ENCODE measurements around the gene SLC35F3. TPM values are rescaled to one million over a fixed set of nuclear protein-coding genes. Genes with fewer than 3 reads are reported as not detected.

SLC35F3 gene
- polyA plus RNA-seq, 3 donors, result 0.42 to 0.75 (median 0.69) TPM

GRCh38 chr1:233909195-233909594 is 4.7 kb downstream of the SLC35F3 start:
- DNase-seq (ENCODE audit: low read depth in 3 of 3, low spot score in 2 of 3), result no peak

- no peak for DNase-seq (ENCODE audit: low read depth in 3 of 3, low spot score in 2 of 3)
Measured at GRCh38 chr1:233912447-233912846, 8.0 kb downstream of the SLC35F3 start.

- no peak for DNase-seq (ENCODE audit: low read depth in 3 of 3, low spot score in 2 of 3)
Measured at GRCh38 chr1:233912909-233913308, 8.4 kb downstream of the SLC35F3 start.

- no peak for DNase-seq (ENCODE audit: low read depth in 3 of 3, low spot score in 2 of 3)
Measured at GRCh38 chr1:233916706-233917105, 12.2 kb downstream of the SLC35F3 start.

GRCh38 chr1:233919786-233920185 is 15.3 kb downstream of the SLC35F3 start:
- no peak for DNase-seq (ENCODE audit: low read depth in 3 of 3, low spot score in 2 of 3)

GRCh38 chr1:233928123-233928522 is 23.6 kb downstream of the SLC35F3 start:
- DNase-seq (ENCODE audit: low read depth in 3 of 3, low spot score in 2 of 3), result no peak

GRCh38 chr1:233933339-233933738 is 28.9 kb downstream of the SLC35F3 start:
- no peak for DNase-seq (ENCODE audit: low read depth in 3 of 3, low spot score in 2 of 3)

- DNase-seq (ENCODE audit: low read depth in 3 of 3, low spot score in 2 of 3), result no peak
Measured at GRCh38 chr1:233935297-233935868, 30.9 kb downstream of the SLC35F3 start.

- no peak for DNase-seq (ENCODE audit: low read depth in 3 of 3, low spot score in 2 of 3)
Measured at GRCh38 chr1:233936422-233936821, 31.9 kb downstream of the SLC35F3 start.

- no peak for DNase-seq (ENCODE audit: low read depth in 3 of 3, low spot score in 2 of 3)
Measured at GRCh38 chr1:233936842-233937241, 32.4 kb downstream of the SLC35F3 start.

- DNase-seq (ENCODE audit: low read depth in 3 of 3, low spot score in 2 of 3), result no peak
Measured at GRCh38 chr1:233938476-233938875, 34.0 kb downstream of the SLC35F3 start.

- DNase-seq (ENCODE audit: low read depth in 3 of 3, low spot score in 2 of 3), result no peak
Measured at GRCh38 chr1:233939451-233939850, 35.0 kb downstream of the SLC35F3 start.

GRCh38 chr1:233940908-233941307 is 36.4 kb downstream of the SLC35F3 start:
- DNase-seq (ENCODE audit: low read depth in 3 of 3, low spot score in 2 of 3), result no peak

GRCh38 chr1:233944601-233945000 is 40.1 kb downstream of the SLC35F3 start:
- no peak for DNase-seq (ENCODE audit: low read depth in 3 of 3, low spot score in 2 of 3)

GRCh38 chr1:233945573-233945972 is 41.1 kb downstream of the SLC35F3 start:
- no peak for DNase-seq (ENCODE audit: low read depth in 3 of 3, low spot score in 2 of 3)

- DNase-seq (ENCODE audit: low read depth in 3 of 3, low spot score in 2 of 3), result no peak
Measured at GRCh38 chr1:233945979-233946378, 41.5 kb downstream of the SLC35F3 start.

GRCh38 chr1:233946724-233947123 is 42.2 kb downstream of the SLC35F3 start:
- DNase-seq (ENCODE audit: low read depth in 3 of 3, low spot score in 2 of 3), result no peak

- no peak for DNase-seq (ENCODE audit: low read depth in 3 of 3, low spot score in 2 of 3)
Measured at GRCh38 chr1:233951804-233952203, 47.3 kb downstream of the SLC35F3 start.

- DNase-seq (ENCODE audit: low read depth in 3 of 3, low spot score in 2 of 3), result no peak
Measured at GRCh38 chr1:233957691-233958090, 53.2 kb downstream of the SLC35F3 start.

GRCh38 chr1:233959102-233959501 is 54.6 kb downstream of the SLC35F3 start:
- no peak for DNase-seq (ENCODE audit: low read depth in 3 of 3, low spot score in 2 of 3)

- no peak for DNase-seq (ENCODE audit: low read depth in 3 of 3, low spot score in 2 of 3)
Measured at GRCh38 chr1:233959971-233960370, 55.5 kb downstream of the SLC35F3 start.

- no peak for DNase-seq (ENCODE audit: low read depth in 3 of 3, low spot score in 2 of 3)
Measured at GRCh38 chr1:233960386-233960785, 55.9 kb downstream of the SLC35F3 start.

GRCh38 chr1:233962878-233963277 is 58.4 kb downstream of the SLC35F3 start:
- DNase-seq (ENCODE audit: low read depth in 3 of 3, low spot score in 2 of 3), result no peak

Measured in right renal cortex interstitium (tissue), 3 donors.